Measurements from ENCODE around the gene GSDME.

DNA sequence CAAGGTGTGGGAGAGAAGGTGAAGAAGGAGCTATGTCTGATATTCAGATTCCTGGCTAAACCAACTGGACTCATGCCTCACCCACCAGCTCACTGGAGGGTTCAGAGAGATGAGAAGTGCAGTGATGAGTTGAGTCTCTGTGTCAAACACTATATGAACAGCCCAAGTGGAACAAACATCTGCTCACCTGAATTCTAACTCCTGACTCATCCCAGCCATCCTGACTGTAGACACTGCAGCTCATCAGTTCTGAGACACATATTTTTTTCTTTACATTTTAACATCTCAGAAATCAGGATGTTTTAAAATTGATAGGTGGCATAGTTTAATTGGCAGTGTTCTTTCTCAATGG is 27.3 kb downstream of the GSDME start:
- TF ChIP-seq CTCF (IDR thresholded peaks at IDR 0.05) = no peak
- TF ChIP-seq JUN (IDR thresholded peaks at IDR 0.05) = no peak
- no peak for TF ChIP-seq RAD21 (conservative IDR thresholded peaks at IDR 0.05 in 1 of 2, IDR thresholded peaks at IDR 0.05 in 1 of 2)
- TF ChIP-seq EP300 (IDR thresholded peaks at IDR 0.05) = no peak
- no peak for TF ChIP-seq REST (IDR thresholded peaks at IDR 0.05)
- no peak for TF ChIP-seq SREBF2 (IDR thresholded peaks at IDR 0.05)
- no peak for TF ChIP-seq POLR2A (IDR thresholded peaks at IDR 0.05; ENCODE audit: low read length)
